Suprapubic skin (tissue), 4 donors: ENCODE results near the gene VPS35L. TPM values are rescaled to one million over a fixed set of nuclear protein-coding genes. Genes with fewer than 3 reads are reported as not detected.

ENCODE experiments used
- DNase-seq, 2 donors: peaks; one replicate each; pipeline ENCODE4 v3.0.0-alpha.2; 2019; ENCODE audit warnings: low spot score in 2 of 2
- H3K27ac ChIP-seq: fragments of 200-600 bp; sonication (generic); one replicate; pipeline ENCODE4 v1.5.1; 2019
- H3K27me3 ChIP-seq: fragments of 200-600 bp; sonication (generic); one replicate; pipeline ENCODE4 v1.5.1; 2019
- H3K36me3 ChIP-seq: fragments of 200-600 bp; sonication (generic); one replicate; pipeline ENCODE4 v1.5.1; 2019
- H3K4me1 ChIP-seq: fragments of 200-600 bp; sonication (generic); one replicate; pipeline ENCODE4 v1.5.1; 2019
- H3K4me3 ChIP-seq: fragments of 200-600 bp; sonication (generic); one replicate; pipeline ENCODE4 v1.5.1; 2019; ENCODE audit warnings: mild to moderate bottlenecking
- H3K9me3 ChIP-seq: fragments of 200-600 bp; sonication (generic); one replicate; pipeline ENCODE4 v1.5.1; 2019
- EP300 ChIP-seq: sonication (generic); formaldehyde crosslinking; IDR thresholded peaks from one replicate; pipeline ENCODE4 v1.6.1; 2017; ENCODE audit warnings: antibody characterized with exemption
- POLR2A ChIP-seq, 2 donors: fragments of 450-650 bp; IDR thresholded peaks; one replicate each; pipeline ENCODE4 v1.6.1; 2017; ENCODE audit warnings: antibody characterized with exemption in 2 of 2, mild to moderate bottlenecking in 2 of 2, moderate library complexity in 2 of 2
- POLR2AphosphoS5 ChIP-seq, 3 donors: sonication (generic); formaldehyde crosslinking; IDR thresholded peaks; one replicate each; pipeline ENCODE4 v1.6.1; 2017; ENCODE audit warnings: antibody characterized with exemption in 3 of 3
- WGBS: methylation state at CpG from one replicate; pipeline ENCODE4 v1.1.5; 2018; 5-methylcytosine and 5-hydroxymethylcytosine counted together
- total RNA-seq, 4 donors: library from RNA; depleted of rRNA; stranded (reverse); fragments of >200 nt; gene quantifications; one replicate each; pipeline ENCODE4 v1.1.0, GENCODE V29; 2016
- TF ChIP-seq, protein P1 (sequence below), 2 donors: fragments of 200-600 bp in 1 of 2; fragments of 450-650 bp in 1 of 2; sonication (generic) in 1 of 2; IDR thresholded peaks; one replicate each; pipeline ENCODE4 v1.5.1; 2016 to 2019; ENCODE audit warnings: antibody characterized with exemption in 2 of 2, mild to moderate bottlenecking in 1 of 2, moderate library complexity in 1 of 2

VPS35L gene
- total RNA-seq, 4 donors from 2014 or later: 16.3 to 30.4 (median 20.7) TPM

DNA sequence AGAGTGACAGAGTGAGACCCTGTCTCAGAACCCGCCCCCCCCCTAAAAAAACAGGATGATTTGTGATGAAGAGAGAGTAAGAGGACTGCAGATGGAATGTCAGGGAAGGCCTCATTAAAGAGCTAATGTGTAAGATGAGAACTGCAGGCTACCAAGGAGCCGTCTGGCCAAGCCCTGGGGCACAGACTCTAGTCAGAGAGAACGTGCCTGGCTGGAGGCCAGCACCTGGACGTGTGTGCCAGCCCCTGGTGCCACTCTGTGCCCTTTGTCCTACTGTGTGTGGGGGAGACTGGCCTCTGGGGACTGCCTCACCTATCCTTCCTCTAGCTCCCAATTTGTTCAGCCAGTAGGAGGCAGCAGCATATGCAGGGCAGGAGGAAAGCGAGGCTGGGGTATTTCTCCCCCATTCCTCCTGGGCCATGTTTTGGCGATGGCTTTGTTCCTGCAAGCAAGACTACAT is 125.4 kb downstream of the VPS35L start:
- peaks cover 38% of the 10 kb centered on the region for H3K36me3 ChIP-seq
- TF ChIP-seq, protein P1, sequence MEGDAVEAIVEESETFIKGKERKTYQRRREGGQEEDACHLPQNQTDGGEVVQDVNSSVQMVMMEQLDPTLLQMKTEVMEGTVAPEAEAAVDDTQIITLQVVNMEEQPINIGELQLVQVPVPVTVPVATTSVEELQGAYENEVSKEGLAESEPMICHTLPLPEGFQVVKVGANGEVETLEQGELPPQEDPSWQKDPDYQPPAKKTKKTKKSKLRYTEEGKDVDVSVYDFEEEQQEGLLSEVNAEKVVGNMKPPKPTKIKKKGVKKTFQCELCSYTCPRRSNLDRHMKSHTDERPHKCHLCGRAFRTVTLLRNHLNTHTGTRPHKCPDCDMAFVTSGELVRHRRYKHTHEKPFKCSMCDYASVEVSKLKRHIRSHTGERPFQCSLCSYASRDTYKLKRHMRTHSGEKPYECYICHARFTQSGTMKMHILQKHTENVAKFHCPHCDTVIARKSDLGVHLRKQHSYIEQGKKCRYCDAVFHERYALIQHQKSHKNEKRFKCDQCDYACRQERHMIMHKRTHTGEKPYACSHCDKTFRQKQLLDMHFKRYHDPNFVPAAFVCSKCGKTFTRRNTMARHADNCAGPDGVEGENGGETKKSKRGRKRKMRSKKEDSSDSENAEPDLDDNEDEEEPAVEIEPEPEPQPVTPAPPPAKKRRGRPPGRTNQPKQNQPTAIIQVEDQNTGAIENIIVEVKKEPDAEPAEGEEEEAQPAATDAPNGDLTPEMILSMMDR (IDR thresholded peaks at IDR 0.05): no peak
- TF ChIP-seq EP300 (no peak), POLR2A (IDR thresholded peaks at IDR 0.05) (no peak), POLR2AphosphoS5 (IDR thresholded peaks at IDR 0.05) (no peak)
- H3K27me3 ChIP-seq: no peaks in the 10 kb centered on the region
- no peaks in the 10 kb centered on the region for H3K9me3 ChIP-seq
- H3K4me1 ChIP-seq: peaks cover 6% of the 10 kb centered on the region
- H3K4me3 ChIP-seq: no peak overlapping the region
- 70% methylated on average over 5 of the region's 6 CpGs for WGBS
- no peak overlapping the region for H3K27ac ChIP-seq
- no peak for DNase-seq

DNA sequence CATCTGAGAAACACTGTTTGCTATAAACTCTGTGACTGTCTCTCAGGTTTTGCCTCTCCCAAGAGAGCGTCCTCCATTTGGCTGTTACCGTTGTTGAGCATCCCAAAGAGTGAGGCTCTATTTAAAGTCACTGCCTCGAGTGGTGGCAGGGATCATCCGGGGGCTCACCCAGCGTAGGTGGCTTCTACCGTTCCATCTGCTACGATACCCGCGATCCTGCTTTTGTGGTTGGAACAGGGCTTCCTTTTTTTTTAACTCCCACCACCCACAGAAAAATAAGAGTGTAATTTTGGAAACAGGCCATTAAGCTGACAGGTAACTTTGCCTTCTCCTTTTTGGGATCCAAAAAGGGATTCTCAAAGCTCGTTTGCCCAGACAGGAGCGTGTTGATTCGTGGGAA is 126.1 kb downstream of the VPS35L start:
- Histone ChIP-seq H3K4me1 (peaks cover 6% of the 10 kb centered on the region), H3K36me3 (peaks cover 40% of the 10 kb centered on the region), H3K27me3 (no peaks in the 10 kb centered on the region), H3K9me3 (no peaks in the 10 kb centered on the region), H3K4me3 (no peak overlapping the region), H3K27ac (no peak overlapping the region)
- no peak for TF ChIP-seq POLR2A (IDR thresholded peaks at IDR 0.05)
- no peak for TF ChIP-seq POLR2AphosphoS5 (IDR thresholded peaks at IDR 0.05)
- TF ChIP-seq, protein P1 (IDR thresholded peaks at IDR 0.05): no peak
- no peak for TF ChIP-seq EP300
- DNase-seq: peak in 1 of 2 donors; percentile 31
- WGBS: 84% methylated on average over 12 of the region's 12 CpGs

- 96% methylated on average over 6 of the region's 6 CpGs for whole genome bisulfite sequencing
- Histone ChIP-seq H3K27ac (no peak overlapping the region), H3K9me3 (no peaks in the 10 kb centered on the region), H3K36me3 (peaks cover 47% of the 10 kb centered on the region), H3K4me1 (peaks cover 9% of the 10 kb centered on the region), H3K4me3 (no peak overlapping the region), H3K27me3 (no peaks in the 10 kb centered on the region)
- no peak for TF ChIP-seq EP300
- no peak for TF ChIP-seq POLR2A (IDR thresholded peaks at IDR 0.05)
- TF ChIP-seq, protein P1 (IDR thresholded peaks at IDR 0.05): no peak
- no peak for TF ChIP-seq POLR2AphosphoS5 (IDR thresholded peaks at IDR 0.05)
- peak in 1 of 2 donors; percentile 19 for DNase-seq
Measured at GRCh38 chr16:19683453-19684236, 128.1 kb downstream of the VPS35L start.

- WGBS: 94% methylated on average over 4 of the region's 4 CpGs
Measured at GRCh38 chr16:19685176-19685575, 129.7 kb downstream of the VPS35L start.

GRCh38 chr16:19687279-19687678 is 131.8 kb downstream of the VPS35L start:
- no peak for TF ChIP-seq EP300
- DNase-seq: no peak
- H3K4me3 ChIP-seq: no peak overlapping the region
- no peaks in the 10 kb centered on the region for H3K27me3 ChIP-seq
- H3K9me3 ChIP-seq: no peaks in the 10 kb centered on the region
- no peak overlapping the region for H3K27ac ChIP-seq
- H3K36me3 ChIP-seq: peaks cover 58% of the 10 kb centered on the region
- WGBS: 75% methylated on average over 7 of the region's 7 CpGs
- H3K4me1 ChIP-seq: peaks cover 26% of the 10 kb centered on the region

More at GRCh38 chr16:19685176-19685575, 129.7 kb downstream of the VPS35L start:
- Histone ChIP-seq H3K27ac (no peak overlapping the region), H3K9me3 (no peaks in the 10 kb centered on the region), H3K27me3 (no peaks in the 10 kb centered on the region), H3K4me3 (no peak overlapping the region), H3K36me3 (peaks cover 47% of the 10 kb centered on the region), H3K4me1 (peaks cover 13% of the 10 kb centered on the region)
- TF ChIP-seq EP300: no peak
- no peak for TF ChIP-seq POLR2AphosphoS5 (IDR thresholded peaks at IDR 0.05)
- no peak for TF ChIP-seq POLR2A (IDR thresholded peaks at IDR 0.05)
- TF ChIP-seq, protein P1 (IDR thresholded peaks at IDR 0.05): no peak
- no peak for DNase-seq
